ENCODE measurements around the gene ACOT6.

ACOT6 gene

DNA sequence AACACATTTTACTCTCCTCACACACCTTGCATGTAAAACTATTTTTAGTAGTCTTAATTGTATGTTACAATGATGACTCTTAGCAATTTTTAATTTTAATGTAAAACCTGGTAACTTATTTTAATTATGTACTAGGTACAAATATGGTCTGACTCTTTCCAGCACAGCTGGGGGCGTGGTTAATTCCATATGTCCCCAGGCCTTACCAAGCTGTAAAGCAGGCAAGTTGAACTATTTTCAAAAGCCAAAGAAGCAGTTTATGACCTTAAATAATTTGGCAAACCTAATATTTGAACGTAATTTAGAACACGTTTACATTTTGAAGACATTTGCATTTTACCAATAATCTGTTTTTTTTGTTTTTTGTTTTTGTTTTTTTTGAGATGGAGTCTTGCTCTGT, 9.3 kb upstream of the ACOT6 start:
- no peak overlapping the region for H2AFZ ChIP-seq (ENCODE audit: low read length)
- H3K4me1 ChIP-seq (ENCODE audit: insufficient read depth, low read length, severe bottlenecking), result no peaks in the 10 kb centered on the region
- no peak overlapping the region for H3K4me2 ChIP-seq (ENCODE audit: low read length)
- H3F3A ChIP-seq (ENCODE audit: insufficient read depth, low read length), result no peaks in the 10 kb centered on the region
- H3K27me3 ChIP-seq (ENCODE audit: insufficient read depth, low read length), result peaks cover 7% of the 10 kb centered on the region; the same call in 1 of the 2 replicates
- no peaks in the 10 kb centered on the region; the same call in 1 of the 2 replicates for H3K36me3 ChIP-seq (ENCODE audit: insufficient read depth, low read length)
- no peaks in the 10 kb centered on the region for H3K9me2 ChIP-seq (ENCODE audit: low read depth, low read length)
- no peak overlapping the region for H3K4me3 ChIP-seq (ENCODE audit: low read depth, low read length, poor library complexity, severe bottlenecking)
- no peak overlapping the region for H3K27ac ChIP-seq (ENCODE audit: low read depth, low read length, poor library complexity, severe bottlenecking)
- peaks cover 7% of the 10 kb centered on the region; the same call in 1 of the 2 replicates for H3K9me3 ChIP-seq (ENCODE audit: low read length)
- TF ChIP-seq, protein P1, sequence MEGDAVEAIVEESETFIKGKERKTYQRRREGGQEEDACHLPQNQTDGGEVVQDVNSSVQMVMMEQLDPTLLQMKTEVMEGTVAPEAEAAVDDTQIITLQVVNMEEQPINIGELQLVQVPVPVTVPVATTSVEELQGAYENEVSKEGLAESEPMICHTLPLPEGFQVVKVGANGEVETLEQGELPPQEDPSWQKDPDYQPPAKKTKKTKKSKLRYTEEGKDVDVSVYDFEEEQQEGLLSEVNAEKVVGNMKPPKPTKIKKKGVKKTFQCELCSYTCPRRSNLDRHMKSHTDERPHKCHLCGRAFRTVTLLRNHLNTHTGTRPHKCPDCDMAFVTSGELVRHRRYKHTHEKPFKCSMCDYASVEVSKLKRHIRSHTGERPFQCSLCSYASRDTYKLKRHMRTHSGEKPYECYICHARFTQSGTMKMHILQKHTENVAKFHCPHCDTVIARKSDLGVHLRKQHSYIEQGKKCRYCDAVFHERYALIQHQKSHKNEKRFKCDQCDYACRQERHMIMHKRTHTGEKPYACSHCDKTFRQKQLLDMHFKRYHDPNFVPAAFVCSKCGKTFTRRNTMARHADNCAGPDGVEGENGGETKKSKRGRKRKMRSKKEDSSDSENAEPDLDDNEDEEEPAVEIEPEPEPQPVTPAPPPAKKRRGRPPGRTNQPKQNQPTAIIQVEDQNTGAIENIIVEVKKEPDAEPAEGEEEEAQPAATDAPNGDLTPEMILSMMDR (IDR thresholded peaks at IDR 0.05; ENCODE audit: low read length), result no peak
- no peak for TF ChIP-seq EZH2 (IDR thresholded peaks at IDR 0.05; ENCODE audit: borderline replicate concordance, low read length)
- no peaks in the 10 kb centered on the region for H4K20me1 ChIP-seq (ENCODE audit: insufficient read depth, low read length)
- no peak overlapping the region for H3K9ac ChIP-seq (ENCODE audit: low read length)
- H3K79me2 ChIP-seq (ENCODE audit: insufficient read depth, low read length), result no peaks in the 10 kb centered on the region

DNA sequence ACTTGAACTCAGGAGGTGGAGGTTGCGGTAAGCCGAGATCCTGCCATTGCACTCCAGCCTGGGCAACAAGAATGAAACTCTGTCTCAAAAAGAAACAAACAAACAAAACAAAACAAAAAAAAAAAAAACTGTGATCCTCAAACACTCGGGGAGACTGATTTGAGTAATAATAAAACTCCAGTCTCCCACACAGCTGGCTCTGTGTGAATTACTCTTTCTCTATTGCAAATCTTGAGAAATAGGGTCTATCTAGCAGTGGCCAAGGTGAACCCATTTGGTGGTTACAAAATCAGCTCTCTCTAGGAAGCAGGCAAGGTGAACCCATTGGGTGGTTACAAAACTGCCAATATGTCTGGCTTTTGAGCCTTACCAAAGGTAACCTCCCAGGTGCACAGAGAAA, 6.0 kb upstream of the ACOT6 start:
- H3F3A ChIP-seq (ENCODE audit: insufficient read depth, low read length), result no peaks in the 10 kb centered on the region
- H3K4me2 ChIP-seq (ENCODE audit: low read length), result no peak overlapping the region
- H3K9me3 ChIP-seq (ENCODE audit: low read length), result peaks cover 7% of the 10 kb centered on the region; the same call in 1 of the 2 replicates
- TF ChIP-seq EZH2 (IDR thresholded peaks at IDR 0.05; ENCODE audit: borderline replicate concordance, low read length), result no peak
- TF ChIP-seq, protein P1 (IDR thresholded peaks at IDR 0.05; ENCODE audit: low read length), result no peak
- H3K9me2 ChIP-seq (ENCODE audit: low read depth, low read length), result no peaks in the 10 kb centered on the region
- no peak overlapping the region for H3K4me3 ChIP-seq (ENCODE audit: low read depth, low read length, poor library complexity, severe bottlenecking)
- no peak overlapping the region for H2AFZ ChIP-seq (ENCODE audit: low read length)
- H3K9ac ChIP-seq (ENCODE audit: low read length), result no peak overlapping the region
- no peak overlapping the region for H3K27ac ChIP-seq (ENCODE audit: low read depth, low read length, poor library complexity, severe bottlenecking)
- no peaks in the 10 kb centered on the region for H3K4me1 ChIP-seq (ENCODE audit: insufficient read depth, low read length, severe bottlenecking)
- no peaks in the 10 kb centered on the region for H4K20me1 ChIP-seq (ENCODE audit: insufficient read depth, low read length)
- H3K36me3 ChIP-seq (ENCODE audit: insufficient read depth, low read length), result no peaks in the 10 kb centered on the region; the same call in 1 of the 2 replicates
- peaks cover 17% of the 10 kb centered on the region; the same call in 1 of the 2 replicates for H3K27me3 ChIP-seq (ENCODE audit: insufficient read depth, low read length)
- H3K79me2 ChIP-seq (ENCODE audit: insufficient read depth, low read length), result no peaks in the 10 kb centered on the region

DNA sequence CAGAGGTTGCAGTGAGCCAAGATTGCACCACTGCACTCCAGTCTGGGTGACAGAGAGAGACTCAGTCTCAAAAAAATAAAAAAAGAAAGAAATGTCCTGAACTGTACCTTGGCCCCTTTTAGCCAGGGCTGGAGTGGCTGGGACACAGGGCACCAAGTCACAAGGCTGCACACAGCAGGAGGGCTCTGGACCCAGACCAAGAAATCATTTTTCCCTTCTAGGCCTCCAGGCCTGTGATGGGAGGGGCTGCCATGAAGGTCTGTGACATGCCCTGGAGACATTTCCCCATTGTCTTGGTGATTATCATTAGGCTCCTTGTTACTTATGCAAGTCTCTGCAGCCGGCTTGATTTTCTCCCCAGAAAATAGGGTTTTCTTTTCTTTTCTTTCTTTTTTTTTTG, 5.1 kb upstream of the ACOT6 start:
- Histone ChIP-seq H3K36me3 (ENCODE audit: insufficient read depth, low read length) (no peaks in the 10 kb centered on the region; the same call in 1 of the 2 replicates), H3K79me2 (ENCODE audit: insufficient read depth, low read length) (no peaks in the 10 kb centered on the region), H3F3A (ENCODE audit: insufficient read depth, low read length) (no peaks in the 10 kb centered on the region), H3K9me3 (ENCODE audit: low read length) (peaks cover 7% of the 10 kb centered on the region; the same call in 1 of the 2 replicates), H3K27me3 (ENCODE audit: insufficient read depth, low read length) (peaks cover 22% of the 10 kb centered on the region; the same call in 1 of the 2 replicates), H3K9ac (ENCODE audit: low read length) (no peak overlapping the region), H3K4me2 (ENCODE audit: low read length) (no peak overlapping the region), H3K4me1 (ENCODE audit: insufficient read depth, low read length, severe bottlenecking) (peaks cover 2% of the 10 kb centered on the region), H2AFZ (ENCODE audit: low read length) (no peak overlapping the region), H3K4me3 (ENCODE audit: low read depth, low read length, poor library complexity, severe bottlenecking) (no peak overlapping the region), H4K20me1 (ENCODE audit: insufficient read depth, low read length) (no peaks in the 10 kb centered on the region), H3K27ac (ENCODE audit: low read depth, low read length, poor library complexity, severe bottlenecking) (no peak overlapping the region), H3K9me2 (ENCODE audit: low read depth, low read length) (no peaks in the 10 kb centered on the region)
- no peak for TF ChIP-seq EZH2 (IDR thresholded peaks at IDR 0.05; ENCODE audit: borderline replicate concordance, low read length)
- TF ChIP-seq, protein P1 (IDR thresholded peaks at IDR 0.05; ENCODE audit: low read length), result no peak

All from OCI-LY1 (cell line).